Measurements from ENCODE around the gene ZNF780B. TPM values are rescaled to one million over a fixed set of nuclear protein-coding genes. Genes with fewer than 3 reads are reported as not detected.

The ZNF780B gene
- total RNA-seq, 1 donor: 10.4 TPM

DNA sequence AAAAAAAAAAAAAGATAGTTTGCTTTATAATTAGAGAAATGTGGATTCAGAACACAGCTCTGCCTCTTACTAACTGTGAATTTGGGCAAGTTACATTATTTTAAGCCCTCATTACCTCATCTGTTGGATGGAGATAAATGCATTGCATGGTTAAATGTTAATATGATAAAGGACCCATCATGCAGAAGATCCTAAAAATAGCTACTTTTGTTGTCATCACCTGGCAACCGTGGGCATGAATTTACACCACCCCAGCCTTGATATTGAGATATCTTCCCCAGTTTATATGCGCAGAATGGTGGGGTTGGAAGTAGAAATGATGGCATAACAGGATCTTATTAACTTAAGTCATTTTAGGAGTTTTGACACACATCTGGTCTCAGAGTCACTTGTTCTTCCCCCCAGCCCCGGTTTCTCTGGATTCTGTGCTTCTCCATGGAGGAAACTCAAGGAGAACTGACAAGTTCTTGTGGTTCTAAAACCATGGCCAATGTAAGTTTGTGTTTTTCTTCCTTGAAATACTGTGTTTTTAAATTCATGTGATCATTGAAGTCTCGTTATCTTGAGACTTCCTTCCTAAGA, 50.2 kb downstream of the ZNF780B start:
- Histone ChIP-seq H3K27me3 (ENCODE audit: insufficient read depth, low read length) (no peaks in the 10 kb centered on the region), H3K4me1 (ENCODE audit: insufficient read depth, low read length) (no peaks in the 10 kb centered on the region), H3K9me3 (ENCODE audit: low read depth, low read length) (peaks cover 5% of the 10 kb centered on the region), H3K4me3 (ENCODE audit: low read length) (no peak overlapping the region)

DNA sequence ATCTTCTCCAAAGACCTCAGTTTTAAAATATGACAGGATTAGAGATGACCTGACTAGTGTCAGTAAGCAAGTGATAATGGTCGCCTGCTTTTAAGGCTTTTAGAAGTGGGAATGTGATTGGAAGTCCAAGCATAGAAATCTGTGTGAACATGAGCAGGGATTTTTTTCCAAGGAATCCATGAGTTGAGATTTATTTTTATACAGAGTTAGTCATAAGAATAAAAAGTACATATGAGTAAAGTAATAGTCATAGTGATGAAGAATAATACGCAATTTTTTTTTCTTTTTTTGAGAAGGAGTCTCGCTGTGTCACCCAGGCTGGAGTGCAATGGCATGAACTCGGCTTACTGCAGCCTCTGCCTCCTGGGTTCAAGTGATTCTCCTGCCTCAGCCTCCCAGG, 57.5 kb downstream of the ZNF780B start:
- no peaks in the 10 kb centered on the region for H3K27me3 ChIP-seq (ENCODE audit: insufficient read depth, low read length)
- no peaks in the 10 kb centered on the region for H3K9me3 ChIP-seq (ENCODE audit: low read depth, low read length)
- no peak overlapping the region for H3K4me3 ChIP-seq (ENCODE audit: low read length)
- H3K4me1 ChIP-seq (ENCODE audit: insufficient read depth, low read length): peaks cover 19% of the 10 kb centered on the region

DNA sequence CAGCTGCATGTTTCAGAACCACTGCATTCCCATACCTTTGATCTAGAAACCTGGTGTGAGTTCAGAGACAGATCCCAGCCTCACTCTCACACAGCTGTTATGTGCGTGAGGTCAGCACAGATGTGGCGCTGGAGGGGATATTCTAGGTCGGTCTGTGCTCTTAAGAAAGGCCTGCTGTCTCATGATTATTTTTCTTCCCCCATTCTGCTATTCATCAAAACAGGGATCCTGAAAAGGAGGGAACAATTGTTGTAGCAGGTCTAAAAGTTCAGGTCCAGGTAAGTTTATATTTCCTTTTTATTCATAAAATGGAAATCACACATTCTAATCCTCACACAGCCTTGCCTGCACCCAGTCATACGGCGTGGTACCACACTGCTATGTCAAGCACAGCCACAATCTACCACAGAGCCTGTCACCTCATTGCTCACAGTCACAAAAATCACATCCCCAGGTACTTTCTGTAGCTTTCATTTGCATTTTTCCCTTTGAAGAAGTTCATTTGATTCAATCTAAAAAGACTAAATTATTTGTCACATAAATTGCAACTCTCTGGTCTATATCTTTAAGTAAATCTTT, 58.3 kb downstream of the ZNF780B start:
- no peaks in the 10 kb centered on the region for H3K9me3 ChIP-seq (ENCODE audit: low read depth, low read length)
- H3K27me3 ChIP-seq (ENCODE audit: insufficient read depth, low read length): no peaks in the 10 kb centered on the region
- no peak overlapping the region for H3K4me3 ChIP-seq (ENCODE audit: low read length)
- peaks cover 19% of the 10 kb centered on the region for H3K4me1 ChIP-seq (ENCODE audit: insufficient read depth, low read length)

DNA sequence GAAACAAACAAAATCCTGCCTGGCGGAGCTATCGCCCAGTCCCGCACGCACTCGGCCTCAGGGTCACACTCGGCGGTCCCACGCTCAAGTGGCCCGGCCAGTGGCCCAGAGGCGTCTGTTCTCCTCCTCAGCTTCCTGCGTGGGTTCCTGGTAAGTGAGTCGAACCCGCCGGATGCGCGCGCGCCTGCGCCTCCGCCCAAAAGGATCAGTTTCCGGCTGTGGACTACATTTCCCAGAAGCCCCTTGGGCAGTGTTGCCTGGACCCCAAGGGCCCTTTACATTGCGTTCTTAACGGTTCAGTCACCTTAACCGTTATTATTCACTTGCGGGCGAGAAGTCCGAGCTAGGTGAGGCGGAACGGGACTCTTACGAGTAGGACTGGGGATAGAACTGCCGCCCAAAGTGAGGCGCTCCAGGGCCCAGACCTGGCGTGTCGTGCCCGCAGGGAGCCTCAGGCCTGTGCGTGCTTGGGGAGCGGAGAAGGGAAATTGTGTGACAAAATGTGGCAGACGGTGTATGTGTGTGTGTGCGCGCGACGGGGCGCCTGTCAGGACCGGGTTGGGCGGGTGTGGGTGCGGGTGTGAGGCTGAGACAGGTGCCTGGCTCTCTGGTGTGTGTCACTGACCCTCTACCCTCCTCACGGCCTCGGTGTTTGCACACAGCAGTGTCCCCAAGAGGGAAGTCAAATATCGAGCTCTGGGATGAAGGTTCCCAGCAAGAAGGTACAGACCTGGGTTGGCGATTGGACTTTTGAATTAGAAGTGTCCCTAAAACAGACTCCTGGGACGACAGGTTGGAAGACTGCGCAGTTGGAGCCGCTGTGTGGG, 59.0 kb downstream of the ZNF780B start, which contains the start of gene ZNF546:
Gene ZNF546, plus strand, starts transcription at position 250 of the 827 bp plus-strand sequence. CDS start 1,267 bp downstream, outside the sequence.
- peaks cover 19% of the 10 kb centered on the region for H3K4me1 ChIP-seq (ENCODE audit: insufficient read depth, low read length)
- H3K4me3 ChIP-seq (ENCODE audit: low read length): peak within 1 kb of the TSS; percentile 87
- H3K27me3 ChIP-seq (ENCODE audit: insufficient read depth, low read length): no peaks in the 10 kb centered on the region
- no peaks in the 10 kb centered on the region for H3K9me3 ChIP-seq (ENCODE audit: low read depth, low read length)

DNA sequence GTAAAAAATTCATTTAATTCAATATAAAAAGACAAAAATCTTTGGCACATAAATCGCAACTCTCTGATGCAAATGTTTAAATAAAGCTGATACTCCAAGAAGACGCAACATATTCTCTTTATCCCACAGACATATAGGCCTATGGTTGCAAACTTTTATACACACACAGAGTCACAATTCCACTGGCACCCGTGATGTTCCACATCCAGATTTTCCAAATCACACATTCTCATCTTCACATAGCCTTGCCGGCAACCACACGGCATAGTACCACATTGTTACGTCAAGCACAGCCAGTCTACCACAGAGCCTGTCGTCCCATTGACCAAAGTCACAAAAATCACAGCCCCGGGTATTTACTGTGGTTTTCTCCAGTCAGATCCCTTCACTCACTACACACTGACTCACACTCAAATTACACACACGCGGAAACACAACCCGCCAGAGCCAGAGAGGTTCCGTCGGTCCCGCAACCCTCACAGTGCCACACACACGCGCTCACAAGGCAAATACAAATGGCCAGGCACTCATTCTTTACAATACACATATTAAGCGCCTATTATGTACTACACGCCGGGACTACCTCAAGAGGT, 59.7 kb downstream of the ZNF780B start:
- peaks cover 22% of the 10 kb centered on the region for H3K4me1 ChIP-seq (ENCODE audit: insufficient read depth, low read length)
- H3K4me3 ChIP-seq (ENCODE audit: low read length): peak overlapping the region; percentile 87
- no peaks in the 10 kb centered on the region for H3K9me3 ChIP-seq (ENCODE audit: low read depth, low read length)
- no peaks in the 10 kb centered on the region for H3K27me3 ChIP-seq (ENCODE audit: insufficient read depth, low read length)

DNA sequence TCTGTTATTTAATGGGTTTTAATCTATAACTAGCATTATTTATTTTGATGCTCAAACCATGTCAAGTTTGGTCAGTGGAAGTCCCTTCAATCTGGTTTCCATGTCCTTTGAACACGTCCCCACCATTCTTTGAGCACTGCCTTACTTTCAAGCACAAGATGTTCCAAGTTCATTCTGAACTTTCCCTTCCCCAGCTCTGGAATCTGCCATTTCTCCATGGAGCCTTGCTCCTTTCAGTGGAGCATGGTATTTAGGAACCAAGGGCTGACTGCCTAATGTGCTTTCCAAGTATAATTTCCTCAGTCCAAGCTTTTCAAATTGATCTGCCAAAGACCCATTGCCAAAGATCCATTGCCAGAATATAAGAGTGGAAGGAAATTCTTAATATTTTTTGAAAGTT, 60.2 kb downstream of the ZNF780B start:
- Histone ChIP-seq H3K4me1 (ENCODE audit: insufficient read depth, low read length) (peaks cover 26% of the 10 kb centered on the region), H3K4me3 (ENCODE audit: low read length) (no peak overlapping the region), H3K9me3 (ENCODE audit: low read depth, low read length) (no peaks in the 10 kb centered on the region), H3K27me3 (ENCODE audit: insufficient read depth, low read length) (no peaks in the 10 kb centered on the region)

DNA sequence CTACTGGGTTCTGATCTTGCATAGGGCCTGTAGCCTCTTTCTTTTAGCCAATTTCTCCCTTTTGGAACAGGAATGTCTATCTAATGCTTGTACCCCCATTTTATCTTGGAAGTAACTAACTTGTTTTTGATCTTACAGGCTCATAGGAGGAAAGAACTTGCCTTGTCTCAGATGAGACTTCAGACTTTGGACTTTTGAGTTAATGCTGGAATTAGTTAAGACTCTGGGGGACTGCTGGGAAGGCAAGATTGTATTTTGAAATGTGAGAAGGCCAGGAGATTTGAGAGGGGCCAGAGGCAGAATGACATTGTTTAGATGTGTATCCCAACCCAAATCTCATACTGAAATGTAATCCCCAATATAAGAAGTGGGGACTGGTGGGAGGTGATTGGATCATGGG, 61.7 kb downstream of the ZNF780B start:
- no peaks in the 10 kb centered on the region for H3K27me3 ChIP-seq (ENCODE audit: insufficient read depth, low read length)
- peaks cover 26% of the 10 kb centered on the region for H3K4me1 ChIP-seq (ENCODE audit: insufficient read depth, low read length)
- H3K4me3 ChIP-seq (ENCODE audit: low read length): no peak overlapping the region
- no peaks in the 10 kb centered on the region for H3K9me3 ChIP-seq (ENCODE audit: low read depth, low read length)

DNA sequence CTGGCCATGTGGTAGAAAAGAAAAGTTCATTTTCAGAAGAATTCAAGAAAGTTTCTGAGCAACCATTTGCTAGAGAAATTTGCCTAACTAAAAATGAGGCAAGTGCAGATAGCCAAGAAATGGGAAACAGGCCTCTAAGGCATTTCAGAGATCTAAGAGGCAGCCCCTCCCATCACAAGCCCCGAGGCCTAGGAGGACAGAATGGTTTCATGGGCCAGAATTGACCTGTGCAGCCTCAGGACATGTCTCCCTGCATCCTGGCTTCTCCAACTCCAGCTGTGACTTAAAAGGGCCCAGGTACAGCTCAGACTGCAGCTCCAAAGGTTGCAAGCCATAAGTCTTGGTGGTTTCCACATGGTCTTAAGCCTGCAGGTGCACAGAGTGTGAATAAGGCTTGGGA, 62.4 kb downstream of the ZNF780B start:
- no peak overlapping the region for H3K4me3 ChIP-seq (ENCODE audit: low read length)
- H3K4me1 ChIP-seq (ENCODE audit: insufficient read depth, low read length): peaks cover 26% of the 10 kb centered on the region
- no peaks in the 10 kb centered on the region for H3K9me3 ChIP-seq (ENCODE audit: low read depth, low read length)
- no peaks in the 10 kb centered on the region for H3K27me3 ChIP-seq (ENCODE audit: insufficient read depth, low read length)

DNA sequence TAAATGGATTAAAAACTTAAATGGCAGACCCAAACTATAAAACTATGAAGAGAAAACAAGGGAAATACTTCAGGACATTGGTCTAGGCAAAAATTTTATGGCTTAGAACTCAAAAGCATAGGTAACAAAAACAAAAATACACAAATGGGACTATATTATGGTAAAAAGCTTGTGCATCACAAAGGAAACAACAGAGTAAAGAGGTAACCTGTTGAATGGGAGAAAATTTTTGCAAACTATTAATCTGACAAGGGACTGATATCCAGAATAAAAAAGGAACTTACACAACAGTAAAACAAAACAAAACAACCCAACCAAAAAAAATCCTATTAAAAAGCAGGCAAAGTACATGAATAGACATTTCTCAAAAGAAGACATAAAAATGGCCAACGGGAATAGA, 68.4 kb downstream of the ZNF780B start:
- Histone ChIP-seq H3K27me3 (ENCODE audit: insufficient read depth, low read length) (no peaks in the 10 kb centered on the region), H3K4me1 (ENCODE audit: insufficient read depth, low read length) (peaks cover 6% of the 10 kb centered on the region), H3K9me3 (ENCODE audit: low read depth, low read length) (peaks cover 30% of the 10 kb centered on the region), H3K4me3 (ENCODE audit: low read length) (no peak overlapping the region)

DNA sequence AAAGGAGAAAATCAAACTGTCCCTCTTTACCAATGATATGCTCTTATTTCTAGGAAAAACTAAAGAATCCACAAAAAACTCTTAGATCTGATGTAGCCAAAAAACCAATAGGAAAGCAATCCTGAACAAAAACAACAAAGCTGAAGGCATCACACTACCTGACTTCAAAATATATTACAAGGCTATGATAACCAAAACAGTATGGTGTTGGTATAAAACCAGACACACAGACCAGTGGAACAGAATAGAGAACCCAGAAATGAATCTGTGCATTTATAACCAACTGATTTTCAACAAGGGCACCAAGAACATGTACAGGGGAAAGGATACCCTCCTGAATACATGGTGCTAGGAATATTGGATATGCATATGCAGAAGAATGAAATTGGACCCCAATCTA, 68.9 kb downstream of the ZNF780B start:
- Histone ChIP-seq H3K9me3 (ENCODE audit: low read depth, low read length) (peaks cover 30% of the 10 kb centered on the region), H3K4me1 (ENCODE audit: insufficient read depth, low read length) (peaks cover 6% of the 10 kb centered on the region)

DNA sequence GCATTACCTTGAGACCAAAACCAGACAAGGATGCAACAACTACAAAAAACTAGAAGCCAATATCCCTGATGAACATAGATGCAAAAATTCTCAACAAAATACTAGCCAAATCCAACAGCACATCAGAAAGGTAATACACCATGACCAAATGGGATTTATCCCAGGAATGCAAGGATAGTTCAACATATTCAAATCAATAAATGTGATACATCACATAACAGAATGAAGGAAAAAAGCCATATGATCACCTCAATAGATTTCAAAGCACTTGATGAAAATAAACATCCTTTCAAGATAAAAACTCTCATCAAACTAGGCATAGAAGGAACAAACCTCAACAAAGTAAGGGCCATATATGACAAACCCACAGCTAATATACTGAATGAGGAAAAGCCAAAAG, 69.4 kb downstream of the ZNF780B start:
- H3K4me1 ChIP-seq (ENCODE audit: insufficient read depth, low read length): peaks cover 6% of the 10 kb centered on the region
- peaks cover 30% of the 10 kb centered on the region for H3K9me3 ChIP-seq (ENCODE audit: low read depth, low read length)
- no peaks in the 10 kb centered on the region for H3K27me3 ChIP-seq (ENCODE audit: insufficient read depth, low read length)
- no peak overlapping the region for H3K4me3 ChIP-seq (ENCODE audit: low read length)

More for the DNA sequence above, 68.9 kb downstream of the ZNF780B start:
- Histone ChIP-seq H3K27me3 (ENCODE audit: insufficient read depth, low read length) (no peaks in the 10 kb centered on the region), H3K4me3 (ENCODE audit: low read length) (no peak overlapping the region)

DNA sequence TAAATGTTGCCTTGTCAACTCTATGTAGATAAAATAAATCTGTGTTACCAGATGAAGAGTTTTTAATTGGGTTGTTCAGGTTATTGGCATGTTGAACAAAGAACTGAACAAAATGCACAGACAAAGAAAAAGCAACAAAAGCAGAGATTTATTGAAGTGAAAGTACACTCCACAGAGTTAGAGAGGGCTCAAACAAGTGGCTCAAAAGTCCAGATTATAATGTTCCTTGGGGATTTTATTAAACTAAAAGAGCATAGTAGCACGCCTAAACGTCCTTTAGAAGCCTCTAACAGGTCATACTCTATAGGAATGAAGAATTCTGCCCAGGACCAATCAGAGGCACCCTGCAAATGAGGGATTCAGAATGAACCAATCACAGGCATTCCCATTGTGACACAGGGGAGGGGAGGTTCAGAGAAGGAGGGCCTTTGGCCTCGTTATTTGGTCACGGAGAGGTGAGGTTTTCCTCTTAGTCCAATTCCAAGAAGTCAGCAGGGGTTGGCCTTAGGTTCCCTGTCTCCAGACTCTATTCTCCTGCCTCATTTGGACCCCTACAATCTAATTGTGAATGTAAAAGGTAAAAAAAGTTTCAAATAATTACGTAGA, 72.2 kb downstream of the ZNF780B start:
- Histone ChIP-seq H3K4me3 (ENCODE audit: low read length) (no peak overlapping the region), H3K9me3 (ENCODE audit: low read depth, low read length) (peaks cover 30% of the 10 kb centered on the region), H3K27me3 (ENCODE audit: insufficient read depth, low read length) (no peaks in the 10 kb centered on the region), H3K4me1 (ENCODE audit: insufficient read depth, low read length) (no peaks in the 10 kb centered on the region)

DNA sequence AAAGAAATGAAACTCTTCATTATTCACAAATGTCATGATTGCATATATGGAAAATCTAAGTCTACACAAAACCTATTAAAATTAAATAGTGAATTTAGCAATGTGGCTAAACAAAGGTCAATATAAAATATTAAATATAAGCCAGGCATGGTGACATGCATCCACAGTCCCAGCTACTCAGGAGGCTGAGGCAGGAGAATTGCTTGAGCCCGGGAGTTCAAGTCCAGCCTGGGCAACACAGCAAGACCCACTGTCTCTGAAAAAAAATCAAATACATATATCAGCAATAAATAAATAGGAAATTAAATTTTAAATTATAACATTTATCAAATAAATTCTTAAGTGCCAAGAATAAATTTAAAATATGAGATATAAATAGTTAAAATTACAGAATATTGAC, 73.1 kb downstream of the ZNF780B start:
- Histone ChIP-seq H3K4me3 (ENCODE audit: low read length) (no peak overlapping the region), H3K9me3 (ENCODE audit: low read depth, low read length) (peaks cover 30% of the 10 kb centered on the region), H3K27me3 (ENCODE audit: insufficient read depth, low read length) (no peaks in the 10 kb centered on the region), H3K4me1 (ENCODE audit: insufficient read depth, low read length) (no peaks in the 10 kb centered on the region)

Measured in mononuclear cell (primary cell).